H9 (cell line): ENCODE data around the gene LDLRAD4. TPM values are rescaled to one million over a fixed set of nuclear protein-coding genes. Genes with fewer than 3 reads are reported as not detected.

Experiments used
- DNase-seq: peaks from one replicate; pipeline ENCODE4 v3.0.0-alpha.2; 2017
- H2AFZ ChIP-seq: one replicate; pipeline ENCODE4 v1.6.1; 2013; ENCODE audit warnings: mild to moderate bottlenecking, low read length, control low read depth, moderate library complexity
- H2AK5ac ChIP-seq: 2 replicates; pipeline ENCODE4 v1.6.1; 2013; ENCODE audit warnings: low read length, control low read depth, mixed read lengths; ENCODE audit not compliant: insufficient read length
- H2BK120ac ChIP-seq: one replicate; pipeline ENCODE4 v1.6.1; 2013; ENCODE audit warnings: low read depth, mild to moderate bottlenecking, low read length, control low read depth, inconsistent platforms; ENCODE audit not compliant: poor library complexity, severe bottlenecking
- H2BK12ac ChIP-seq: 2 replicates; pipeline ENCODE4 v1.6.1; 2013; ENCODE audit warnings: low read length, control low read depth, mixed read lengths, low read depth; ENCODE audit not compliant: insufficient read length
- H2BK15ac ChIP-seq: 2 replicates; pipeline ENCODE4 v1.6.1; 2013; ENCODE audit warnings: low read depth, low read length, control low read depth
- H2BK20ac ChIP-seq: one replicate; pipeline ENCODE4 v1.6.1; 2013; ENCODE audit warnings: low read depth, mild to moderate bottlenecking, low read length, control low read depth, inconsistent platforms; ENCODE audit not compliant: poor library complexity, severe bottlenecking
- H2BK5ac ChIP-seq: 2 replicates; pipeline ENCODE4 v1.6.1; 2013; ENCODE audit warnings: low read length, control low read depth, mixed read lengths; ENCODE audit not compliant: insufficient read length
- H3K14ac ChIP-seq: 2 replicates; pipeline ENCODE4 v1.6.1; 2013; ENCODE audit warnings: low read length, control low read depth; ENCODE audit not compliant: insufficient read depth
- H3K18ac ChIP-seq: 2 replicates; pipeline ENCODE4 v1.6.1; 2013; ENCODE audit warnings: low read depth, mild to moderate bottlenecking, mixed read lengths, low read length, control low read depth; ENCODE audit not compliant: insufficient read length
- H3K23ac ChIP-seq: 2 replicates; pipeline ENCODE4 v1.6.1; 2013; ENCODE audit warnings: low read length, control low read depth, mixed read lengths, low read depth; ENCODE audit not compliant: insufficient read length
- H3K23me2 ChIP-seq: 2 replicates; pipeline ENCODE4 v1.6.1; 2013; ENCODE audit warnings: low read depth, mild to moderate bottlenecking, mixed read lengths, low read length, control low read depth; ENCODE audit not compliant: insufficient read length, poor library complexity, severe bottlenecking
- H3K27ac ChIP-seq: 2 replicates; pipeline ENCODE4 v1.5.1; 2013; ENCODE audit warnings: low read length, control low read depth, mixed read lengths, low read depth; ENCODE audit not compliant: insufficient read length
- H3K27me3 ChIP-seq: 2 replicates; pipeline ENCODE4 v1.6.1; 2013; ENCODE audit warnings: low read length, control low read depth, inconsistent platforms; ENCODE audit not compliant: insufficient read depth
- H3K4ac ChIP-seq: 2 replicates; pipeline ENCODE4 v1.6.1; 2013; ENCODE audit warnings: low read depth, mild to moderate bottlenecking, control low read depth, inconsistent platforms, low read length, moderate library complexity
- H3K4me1 ChIP-seq: 2 replicates; pipeline ENCODE4 v1.6.1; 2013; ENCODE audit warnings: low read length, control low read depth, inconsistent platforms; ENCODE audit not compliant: insufficient read depth
- H3K4me2 ChIP-seq: 2 replicates; pipeline ENCODE4 v1.6.1; 2013; ENCODE audit warnings: low read length, control low read depth, mixed read lengths; ENCODE audit not compliant: insufficient read length, insufficient read depth
- H3K56ac ChIP-seq: 2 replicates; pipeline ENCODE4 v1.6.1; 2013; ENCODE audit warnings: low read depth, mild to moderate bottlenecking, mixed read lengths, low read length, control low read depth; ENCODE audit not compliant: insufficient read length
- H3K79me1 ChIP-seq: 2 replicates; pipeline ENCODE4 v1.6.1; 2013; ENCODE audit warnings: low read depth, mild to moderate bottlenecking, moderate library complexity, low read length, control low read depth, inconsistent platforms; ENCODE audit not compliant: insufficient read depth, poor library complexity, severe bottlenecking
- H3K79me2 ChIP-seq: 2 replicates; pipeline ENCODE4 v1.6.1; 2013; ENCODE audit warnings: low read length, control low read depth, inconsistent platforms; ENCODE audit not compliant: insufficient read depth
- H3K9ac ChIP-seq: 2 replicates; pipeline ENCODE4 v1.6.1; 2013; ENCODE audit warnings: low read length, control low read depth, mixed read lengths; ENCODE audit not compliant: insufficient read length; ENCODE audit errors: extremely low read depth
- H3K9me3 ChIP-seq: one replicate; pipeline ENCODE4 v1.6.1; 2013; ENCODE audit warnings: low read depth, low read length, inconsistent platforms; ENCODE audit not compliant: control insufficient read depth
- H3T11ph ChIP-seq: one replicate; pipeline ENCODE4 v1.6.1; 2013; ENCODE audit warnings: mild to moderate bottlenecking, low read length, control low read depth, inconsistent platforms
- H4K20me1 ChIP-seq: one replicate; pipeline ENCODE4 v1.6.1; 2013; ENCODE audit not compliant: control insufficient read depth, insufficient read length, insufficient read depth
- H4K5ac ChIP-seq: 2 replicates; pipeline ENCODE4 v1.6.1; 2013; ENCODE audit warnings: low read depth, mild to moderate bottlenecking, mixed read lengths, low read length, control low read depth; ENCODE audit not compliant: insufficient read length
- H4K8ac ChIP-seq: replicated peaks from 2 replicates; pipeline ENCODE4 v1.6.1; 2013; ENCODE audit warnings: low read length, control low read depth, mixed read lengths, low read depth; ENCODE audit not compliant: insufficient read length
- H4K91ac ChIP-seq: 2 replicates; pipeline ENCODE4 v1.6.1; 2013; ENCODE audit warnings: low read depth, mild to moderate bottlenecking, moderate library complexity, mixed read lengths, low read length, control low read depth; ENCODE audit not compliant: insufficient read length
- H3K27ac Mint-ChIP-seq, 3 experiments: 2 replicates in 2 of 3; 3 replicates in 1 of 3; pipeline ENCODE4 v1.8.0; 2020 to 2021; ENCODE audit warnings: mixed read lengths in 3 of 3, mild to moderate bottlenecking in 1 of 3, moderate library complexity in 1 of 3
- H3K27me3 Mint-ChIP-seq: 2 replicates; pipeline ENCODE4 v1.8.0; 2021; ENCODE audit warnings: low read depth, mild to moderate bottlenecking, moderate library complexity, mixed read lengths
- H3K36me3 Mint-ChIP-seq, 3 experiments: 2 replicates in 2 of 3; 3 replicates in 1 of 3; pipeline ENCODE4 v1.8.0; 2020 to 2021; ENCODE audit warnings: low read depth in 3 of 3, mixed read lengths in 3 of 3; ENCODE audit not compliant: insufficient read depth in 1 of 3
- H3K4me1 Mint-ChIP-seq, 2 experiments: 2 replicates each; pipeline ENCODE4 v1.8.0; 2020; ENCODE audit warnings: mixed read lengths in 2 of 2
- H3K4me3 Mint-ChIP-seq, 2 experiments: 2 replicates in 1 of 2; 3 replicates in 1 of 2; pipeline ENCODE4 v1.8.0; 2020 to 2021; ENCODE audit warnings: mild to moderate bottlenecking in 2 of 2, mixed read lengths in 2 of 2, moderate library complexity in 1 of 2
- H3K9me3 Mint-ChIP-seq, 2 experiments: 2 replicates in 1 of 2; 3 replicates in 1 of 2; pipeline ENCODE4 v1.8.0; 2020; ENCODE audit warnings: mild to moderate bottlenecking in 2 of 2, mixed read lengths in 2 of 2, moderate library complexity in 1 of 2
- CTCF ChIP-seq: fragments of 200-600 bp; sonication (generic); conservative IDR thresholded peaks from 3 replicates; pipeline ENCODE4 v1.8.0; 2021; ENCODE audit warnings: antibody characterized with exemption, mild to moderate bottlenecking
- total RNA-seq: library from RNA; stranded (reverse); gene quantifications from 2 replicates; pipeline ENCODE4 v1.2.1, GENCODE V29; 2021

The LDLRAD4 gene
- total RNA-seq, 1 experiment from 2014 or later, result 3.9 TPM

- Histone ChIP-seq H2BK15ac (no peak overlapping the region), H3K9me3 (no peaks in the 10 kb centered on the region), H2BK120ac (no peak overlapping the region), H3K56ac (no peak overlapping the region), H3K9ac (no peak overlapping the region), H3K79me1 (no peaks in the 10 kb centered on the region), H2BK20ac (no peak overlapping the region), H4K8ac (no peak overlapping the region), H3K27me3 (no peaks in the 10 kb centered on the region), H3K4me1 (no peaks in the 10 kb centered on the region; the same call in 1 of the 2 replicates), H2BK5ac (no peak overlapping the region), H3K23ac (no peak overlapping the region), H3K23me2 (no peaks in the 10 kb centered on the region), H4K91ac (no peak overlapping the region), H3K18ac (no peak overlapping the region), H2AFZ (no peak overlapping the region), H3K27ac (no peak overlapping the region), H2AK5ac (no peak overlapping the region), H4K5ac (no peak overlapping the region), H3K4me2 (no peak overlapping the region), H4K20me1 (no peaks in the 10 kb centered on the region), H3K79me2 (no peaks in the 10 kb centered on the region), H3T11ph (no peak overlapping the region), H3K14ac (no peak overlapping the region), H2BK12ac (no peak overlapping the region), H3K4ac (no peak overlapping the region)
- DNase-seq, result no peak
- Mint-ChIP-seq H3K9me3 (peaks cover 5 to 6% of the 10 kb centered on the region in 2 experiments; a peak in 4 of 5 replicates), H3K27ac (no peak overlapping the region), H3K27me3 (no peaks in the 10 kb centered on the region), H3K4me3 (no peak overlapping the region), H3K36me3 (peaks cover 0 to 5% (median 4%) of the 10 kb centered on the region in 3 experiments; a peak in 1 of 7 replicates), H3K4me1 (peaks cover 17 to 18% of the 10 kb centered on the region in 2 experiments)
- no peak for TF ChIP-seq CTCF
Measured at GRCh38 chr18:13410471-13410870, 191.9 kb downstream of the LDLRAD4 start.
